ENCODE data around the gene NINJ1. TPM values are rescaled to one million over a fixed set of nuclear protein-coding genes. Genes with fewer than 3 reads are reported as not detected.

The NINJ1 gene
- total and polyA plus RNA-seq, 5 experiments from 2014 or later = 33.8 to 97.6 (median 78.5) TPM

DNA sequence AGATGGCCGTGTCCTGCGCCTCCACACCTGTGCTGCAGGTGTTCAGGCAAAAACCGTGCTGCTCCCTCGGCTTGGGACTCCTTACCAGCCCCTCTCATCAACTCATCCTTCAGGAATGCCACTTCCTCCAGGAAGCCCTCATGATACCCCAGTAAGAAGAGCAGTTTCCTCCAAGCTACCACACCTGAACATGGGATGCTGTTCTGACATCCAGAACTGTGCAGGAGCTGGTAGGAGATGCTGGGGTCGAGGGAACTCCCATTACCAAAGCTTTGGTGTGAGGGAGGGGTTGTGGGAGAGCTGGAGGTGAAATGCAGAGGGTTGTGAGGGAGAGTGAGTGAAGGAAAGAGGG, 19.1 kb downstream of the NINJ1 start:
- POLR2A ChIA-PET = interaction anchor here (1.6 kb wide), 1 partner anchor 10 kb away, joined by 4 read pairs; no protein-coding TSS in a partner anchor
- no peak overlapping the region for H3K4me3 Mint-ChIP-seq
- ATAC-seq (no peak), DNase-seq (no peak)
- no peaks in the 10 kb centered on the region for H3K9me3 Mint-ChIP-seq
- peaks cover 14 to 41% (median 27%) of the 10 kb centered on the region in 4 donors for H3K4me1 Mint-ChIP-seq
- peaks cover 0 to 28% (median 2%) of the 10 kb centered on the region in 3 donors for H3K36me3 Mint-ChIP-seq
- peak overlapping the region in 6 of 10 donors; percentile 11 to 86 (median 52) for H3K27ac Mint-ChIP-seq
- H3K27me3 Mint-ChIP-seq = no peaks in the 10 kb centered on the region

DNA sequence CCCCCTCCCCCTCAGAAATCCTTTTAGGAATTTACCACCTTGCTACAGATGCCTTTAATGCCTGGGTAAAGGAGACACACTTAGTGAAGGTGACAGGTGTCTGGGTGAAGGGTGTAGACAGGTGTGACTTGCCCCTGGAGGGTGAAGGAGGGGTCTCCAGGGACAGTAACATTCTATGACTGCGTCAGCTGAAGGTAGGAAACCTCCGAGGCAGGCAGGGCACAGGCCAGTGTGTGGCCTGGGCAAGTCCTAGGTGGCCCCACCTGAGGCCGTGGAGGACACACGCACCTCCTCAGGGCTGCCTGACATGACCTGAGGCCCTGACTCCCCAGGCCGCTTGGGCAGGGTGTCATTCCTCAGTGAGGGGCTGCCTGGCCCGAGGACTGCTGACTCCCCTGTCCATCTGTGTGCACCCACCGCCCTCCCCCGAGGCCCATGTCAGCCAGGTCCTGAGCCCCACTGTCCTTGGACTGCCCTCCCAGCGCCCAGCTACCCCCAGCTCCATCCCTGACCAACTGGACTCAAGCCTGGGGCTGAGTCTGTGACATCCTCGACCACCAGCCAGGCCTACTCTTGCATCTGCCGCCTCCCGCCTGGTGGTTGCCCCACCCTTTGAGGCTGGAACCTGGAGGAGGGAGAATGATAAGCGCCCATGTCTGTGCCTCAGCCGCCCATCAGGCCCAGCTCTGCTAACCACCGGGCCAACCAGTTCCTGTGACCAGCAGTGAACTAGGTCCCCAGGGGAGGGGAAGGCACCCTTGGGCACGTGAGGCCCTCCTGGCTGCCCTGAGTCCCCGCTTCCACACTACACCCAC, 19.7 kb downstream of the NINJ1 start:
- Mint-ChIP-seq H3K27me3 (no peaks in the 10 kb centered on the region), H3K4me3 (no peak overlapping the region), H3K4me1 (peaks cover 11 to 40% (median 24%) of the 10 kb centered on the region in 4 donors), H3K27ac (peak overlapping the region in 4 of 10 donors; percentile 11 to 86 (median 59)), H3K9me3 (no peaks in the 10 kb centered on the region), H3K36me3 (peaks cover 0 to 29% (median 5%) of the 10 kb centered on the region in 3 donors)
- POLR2A ChIA-PET = interaction anchor here (1.6 kb wide), 1 partner anchor 11 kb away, joined by 4 read pairs; no protein-coding TSS in a partner anchor
- ATAC-seq = no peak
- no peak for DNase-seq

DNA sequence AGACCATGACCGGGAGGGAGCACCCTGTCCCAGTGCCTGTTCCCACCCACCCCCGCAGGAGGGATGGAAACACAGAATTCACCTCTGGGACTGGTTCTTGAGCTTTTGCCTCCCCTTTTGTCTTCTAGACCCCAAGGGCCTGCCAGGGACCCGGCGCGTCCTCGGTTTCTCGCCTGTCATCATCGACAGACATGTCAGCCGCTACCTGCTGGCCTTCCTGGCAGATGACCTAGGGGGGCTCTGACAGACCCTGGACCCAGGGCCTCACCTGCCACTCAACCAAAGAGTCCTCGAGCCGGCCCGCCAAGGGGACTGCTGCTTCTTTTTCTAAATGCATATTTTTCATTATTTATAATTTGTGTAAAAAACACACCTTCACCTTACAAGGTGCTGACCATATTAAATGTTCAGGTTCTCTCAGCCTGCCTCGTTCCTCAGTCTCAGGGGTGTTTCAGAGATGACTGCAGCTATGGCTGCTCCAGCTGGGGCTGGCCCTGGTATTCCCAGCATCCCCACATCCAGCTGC, 21.1 kb downstream of the NINJ1 start:
- ATAC-seq (no peak), DNase-seq (no peak)
- H3K27ac Mint-ChIP-seq = no peak overlapping the region
- no peaks in the 10 kb centered on the region for H3K9me3 Mint-ChIP-seq
- peaks cover 5 to 37% (median 10%) of the 10 kb centered on the region in 3 donors for H3K36me3 Mint-ChIP-seq
- H3K27me3 Mint-ChIP-seq = no peaks in the 10 kb centered on the region
- H3K4me3 Mint-ChIP-seq = no peak overlapping the region
- peaks cover 12 to 33% (median 23%) of the 10 kb centered on the region in 4 donors for H3K4me1 Mint-ChIP-seq
- POLR2A ChIA-PET = interaction anchor here (0.6 to 1.3 kb wide), 2 partner anchors 11 to 160 kb away, joined by 3 to 5 read pairs; no protein-coding TSS in a partner anchor

DNA sequence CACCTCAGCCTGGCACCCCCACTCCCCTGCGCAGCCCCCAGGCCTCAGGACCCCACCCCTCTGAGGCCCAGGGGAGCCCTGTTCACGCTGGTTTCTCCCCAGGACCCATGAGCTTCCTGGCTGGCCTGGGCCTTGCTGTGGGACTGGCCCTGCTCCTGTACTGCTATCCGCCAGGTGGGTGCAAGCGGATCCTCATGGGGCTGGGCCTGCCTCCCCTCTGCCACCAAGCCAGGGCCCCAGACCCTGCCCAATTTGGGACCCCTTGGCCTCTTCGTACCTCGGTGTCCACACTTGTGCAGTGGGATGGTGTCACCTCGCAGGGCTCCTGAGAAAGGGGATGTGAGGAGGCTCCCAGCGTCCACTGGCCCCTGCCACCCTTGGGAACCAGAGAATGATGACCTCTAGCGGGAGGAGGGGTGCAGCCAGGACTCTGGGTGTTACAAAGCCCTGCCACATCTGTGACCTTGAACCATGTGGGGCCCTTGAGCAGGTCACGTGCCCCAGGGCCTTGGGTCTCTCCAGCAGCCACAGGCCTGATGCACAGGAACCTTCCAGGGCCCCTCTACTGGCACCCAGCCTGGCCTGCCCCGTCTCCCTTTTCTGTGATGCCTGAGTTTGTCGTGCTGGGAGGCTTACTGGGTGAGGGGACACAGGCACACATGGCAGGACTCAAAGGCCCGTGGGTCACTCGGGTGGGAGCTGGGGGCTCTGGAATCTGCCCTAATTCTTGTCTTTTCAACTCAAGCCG, 21.8 kb downstream of the NINJ1 start:
- Mint-ChIP-seq H3K27me3 (no peaks in the 10 kb centered on the region), H3K27ac (peak overlapping the region in 1 of 10 donors; percentile 1), H3K4me3 (no peak overlapping the region), H3K4me1 (peaks cover 12 to 40% (median 28%) of the 10 kb centered on the region in 4 donors), H3K9me3 (no peaks in the 10 kb centered on the region), H3K36me3 (peaks cover 5 to 39% (median 10%) of the 10 kb centered on the region in 3 donors)
- ATAC-seq = no peak
- POLR2A ChIA-PET = interaction anchor here (1.3 kb wide), 1 partner anchor 11 kb away, joined by 5 read pairs; no protein-coding TSS in a partner anchor
- no peak for DNase-seq

DNA sequence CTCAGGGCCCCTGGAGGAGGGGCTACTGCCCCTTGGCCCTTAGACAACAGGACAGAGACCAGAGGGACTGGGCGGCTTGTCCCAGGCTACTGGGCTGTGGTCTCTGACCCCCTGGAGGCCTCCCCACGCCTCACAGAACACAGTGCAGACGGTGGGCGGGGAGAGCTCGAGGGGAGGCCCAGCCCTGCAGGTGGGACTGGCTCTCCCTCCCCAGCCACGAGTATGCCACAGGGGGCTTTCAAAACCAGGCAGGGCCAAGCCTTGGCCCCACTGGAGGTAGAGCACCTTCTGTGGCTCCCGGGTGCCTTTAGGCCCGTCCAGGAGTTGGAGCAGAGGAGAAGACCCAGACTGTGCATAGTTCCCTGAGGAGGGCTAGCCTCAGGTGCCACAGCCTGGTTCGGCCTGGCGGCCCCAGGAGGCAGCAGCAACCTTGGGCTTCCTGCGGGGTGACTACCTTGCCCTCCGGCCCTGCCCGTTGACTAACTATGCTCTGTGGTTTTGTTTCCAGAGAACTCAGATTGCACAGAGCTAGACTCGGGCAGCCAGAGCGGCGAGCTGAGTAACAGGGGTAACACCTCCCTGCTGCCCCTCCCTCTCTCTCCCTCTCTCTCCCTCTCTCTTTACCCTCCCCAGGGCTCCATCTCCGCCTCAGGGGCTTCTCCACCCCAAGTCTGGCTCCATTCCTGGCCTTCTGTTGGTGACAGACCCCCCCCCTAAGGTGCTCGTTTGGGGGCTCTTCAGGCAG, 22.5 kb downstream of the NINJ1 start:
- Mint-ChIP-seq H3K9me3 (no peaks in the 10 kb centered on the region), H3K27me3 (no peaks in the 10 kb centered on the region), H3K27ac (no peak overlapping the region), H3K4me3 (no peak overlapping the region), H3K36me3 (peaks cover 5 to 39% (median 10%) of the 10 kb centered on the region in 3 donors), H3K4me1 (peaks cover 15 to 47% (median 36%) of the 10 kb centered on the region in 4 donors)
- DNase-seq (no peak), ATAC-seq (no peak)
- POLR2A ChIA-PET = interaction anchor here (1.2 kb wide), 1 partner anchor 18 kb away, joined by 3 read pairs; no protein-coding TSS in a partner anchor

DNA sequence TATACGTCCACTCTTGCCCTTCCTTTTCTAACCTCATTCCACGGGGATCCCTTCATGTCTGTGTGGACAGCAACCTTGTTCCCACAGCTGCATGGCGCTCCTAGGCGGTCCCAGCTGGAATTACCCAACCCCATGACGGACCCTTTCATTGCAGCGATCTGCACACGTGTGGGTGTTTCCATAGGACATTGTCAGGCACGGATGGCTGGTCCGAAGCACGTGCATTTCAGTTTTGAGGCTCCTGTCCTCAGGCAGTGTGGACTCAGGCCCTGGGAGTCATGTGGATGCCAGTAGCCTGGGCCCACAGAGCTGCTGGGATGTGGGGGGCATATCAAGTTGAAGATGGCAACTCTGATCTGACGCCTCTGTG, 23.1 kb downstream of the NINJ1 start:
- Mint-ChIP-seq H3K27me3 (no peaks in the 10 kb centered on the region), H3K4me3 (no peak overlapping the region), H3K9me3 (peaks cover 0 to 1% (median 0%) of the 10 kb centered on the region in 9 donors), H3K4me1 (peaks cover 15 to 50% (median 40%) of the 10 kb centered on the region in 4 donors), H3K27ac (no peak overlapping the region), H3K36me3 (peaks cover 5 to 39% (median 10%) of the 10 kb centered on the region in 3 donors)
- no peak for DNase-seq
- ATAC-seq = no peak
- POLR2A ChIA-PET = interaction anchor here (1.2 kb wide), 1 partner anchor 18 kb away, joined by 3 read pairs; no protein-coding TSS in a partner anchor

DNA sequence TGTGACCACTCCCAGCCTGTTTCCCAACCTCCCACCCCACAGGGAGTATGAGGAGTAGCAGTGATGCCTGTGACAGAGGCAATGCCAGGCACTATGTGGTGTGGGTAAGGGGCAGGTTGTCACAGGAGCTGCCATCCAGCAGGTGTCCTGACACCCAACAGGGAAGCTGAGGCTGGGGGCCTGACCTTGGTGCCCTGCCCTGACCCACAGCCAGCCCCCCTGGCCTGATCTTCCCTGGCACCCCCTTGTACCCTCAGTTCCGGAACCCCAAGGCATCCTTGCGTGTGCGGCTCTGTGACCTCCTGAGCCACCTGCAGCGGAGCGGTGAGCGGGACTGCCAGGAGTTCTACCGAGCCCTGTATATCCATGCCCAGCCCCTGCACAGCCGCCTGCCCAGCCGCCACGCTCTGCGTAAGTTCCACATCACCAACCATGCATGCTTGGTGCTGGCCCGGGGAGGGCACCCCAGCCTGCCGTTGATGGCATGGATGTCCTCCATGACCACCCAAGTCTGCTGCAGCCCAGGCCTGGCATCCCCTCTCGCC, 23.7 kb downstream of the NINJ1 start:
- Mint-ChIP-seq H3K27me3 (no peaks in the 10 kb centered on the region), H3K27ac (no peak overlapping the region), H3K9me3 (peaks cover 0 to 5% (median 1%) of the 10 kb centered on the region in 9 donors), H3K36me3 (peaks cover 5 to 40% (median 10%) of the 10 kb centered on the region in 3 donors), H3K4me1 (peaks cover 17 to 56% (median 45%) of the 10 kb centered on the region in 4 donors), H3K4me3 (no peak overlapping the region)
- POLR2A ChIA-PET = interaction anchor here (0.5 to 1.2 kb wide), 2 partner anchors 19 to 1529 kb away, joined by 3 read pairs; no protein-coding TSS in a partner anchor
- DNase-seq (no peak), ATAC-seq (no peak)

DNA sequence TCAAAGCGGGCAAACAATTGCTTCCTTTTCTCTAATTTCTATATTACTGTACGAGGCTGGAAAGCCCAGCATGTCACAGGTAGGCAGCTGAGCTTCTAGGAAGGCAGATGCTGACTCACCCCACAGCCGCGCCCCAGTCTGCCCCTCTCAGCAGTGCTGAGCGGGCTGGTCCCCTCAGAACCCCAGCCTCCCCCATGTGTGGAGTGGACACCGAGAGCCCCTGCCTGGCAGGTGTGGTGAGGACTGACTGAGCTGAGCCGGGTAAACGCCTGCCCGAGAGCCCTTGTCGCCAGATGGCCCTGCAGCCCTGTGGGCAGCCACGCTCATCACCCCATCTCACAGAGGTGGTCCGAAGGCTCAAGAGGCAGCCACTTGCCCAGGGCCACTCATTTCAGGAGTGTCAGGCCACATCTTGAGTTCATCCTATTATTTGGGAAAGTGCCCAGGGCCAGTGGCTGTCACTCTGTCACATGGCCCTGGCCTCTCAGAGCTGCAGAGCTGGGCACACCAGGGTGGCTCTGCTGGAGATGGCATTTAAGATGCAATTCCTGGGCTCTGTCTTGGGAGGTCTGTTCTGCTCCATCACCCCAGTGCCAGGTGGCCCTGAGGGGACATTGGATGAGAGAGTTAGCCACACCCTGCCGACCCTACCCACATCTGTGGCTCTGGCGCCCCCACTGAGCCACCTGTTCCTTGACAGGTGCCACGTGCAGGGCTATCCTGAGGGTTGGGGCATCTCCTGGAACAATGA, 25.6 kb downstream of the NINJ1 start:
- DNase-seq (no peak), ATAC-seq (no peak)
- Mint-ChIP-seq H3K36me3 (peaks cover 17 to 47% (median 24%) of the 10 kb centered on the region in 3 donors), H3K4me3 (no peak overlapping the region), H3K27ac (peak overlapping the region in 5 of 10 donors; percentile 17 to 86 (median 81)), H3K4me1 (peaks cover 18 to 65% (median 51%) of the 10 kb centered on the region in 4 donors), H3K27me3 (no peaks in the 10 kb centered on the region), H3K9me3 (peaks cover 0 to 20% (median 12%) of the 10 kb centered on the region in 9 donors)
- POLR2A ChIA-PET = interaction anchor here (0.5 to 3.3 kb wide), 17 partner anchors 8 to 211 kb away, joined by 3 to 19 read pairs (median 3); partner anchors contain the start of gene NINJ1

DNA sequence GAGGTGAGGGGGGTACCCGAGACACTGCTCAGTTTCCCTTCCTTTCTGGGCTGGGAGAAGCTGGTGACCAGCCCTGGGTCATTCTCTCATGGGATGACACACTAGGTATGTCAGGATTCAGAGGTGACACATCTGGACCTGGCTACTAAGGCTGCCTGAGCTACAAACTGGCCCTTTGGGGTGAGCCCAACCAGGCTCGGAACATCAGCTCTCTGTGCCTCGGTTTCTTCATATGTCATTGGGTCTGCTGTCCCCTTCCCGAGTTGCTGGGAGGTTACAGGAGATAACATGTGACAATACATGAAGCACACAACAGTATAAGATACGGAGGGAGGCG, 26.3 kb downstream of the NINJ1 start:
- Mint-ChIP-seq H3K4me3 (peak overlapping the region in 1 of 10 donors; percentile 38), H3K9me3 (peaks cover 0 to 21% (median 13%) of the 10 kb centered on the region in 9 donors), H3K4me1 (peaks cover 20 to 72% (median 57%) of the 10 kb centered on the region in 4 donors), H3K27me3 (no peaks in the 10 kb centered on the region), H3K27ac (peak overlapping the region in 6 of 10 donors; percentile 19 to 89 (median 54)), H3K36me3 (peaks cover 19 to 41% (median 26%) of the 10 kb centered on the region in 3 donors)
- POLR2A ChIA-PET = interaction anchor here (0.6 to 3.3 kb wide), 11 partner anchors 10 to 92 kb away, joined by 3 to 19 read pairs (median 5); partner anchors contain the start of genes CARD19 and NINJ1
- DNase-seq (no peak), ATAC-seq (no peak)

DNA sequence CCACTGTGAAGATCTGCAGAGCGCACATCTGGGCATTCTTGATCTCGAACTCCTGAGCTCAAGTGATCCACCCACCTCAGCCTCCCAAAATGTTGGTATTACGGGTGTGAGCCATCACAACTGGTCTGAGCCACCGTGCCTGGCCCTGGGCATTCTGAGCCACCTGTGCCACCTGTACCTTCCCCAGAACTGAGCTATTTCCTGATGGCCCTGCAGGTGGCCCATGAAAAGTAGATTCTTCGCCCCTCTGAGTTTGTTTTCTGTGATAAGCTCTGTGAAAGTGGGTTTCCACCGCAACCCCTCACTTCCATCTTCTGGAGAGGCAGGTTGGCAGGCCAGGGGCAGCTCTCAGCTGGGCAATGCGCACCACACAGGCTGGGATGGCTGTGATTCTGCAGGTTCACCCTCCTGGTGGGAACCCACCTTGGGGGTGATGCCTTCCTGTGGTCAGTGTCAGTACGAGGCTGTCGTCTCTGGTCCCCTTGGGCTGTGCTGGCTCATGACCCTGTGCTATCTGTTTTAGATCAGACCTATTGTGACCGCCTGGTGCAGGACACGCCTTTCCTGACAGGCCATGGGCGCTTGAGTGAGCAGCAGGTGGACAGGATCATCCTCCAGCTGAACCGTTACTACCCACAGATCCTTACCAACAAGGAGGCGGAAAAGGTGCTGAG, 26.8 kb downstream of the NINJ1 start:
- DNase-seq (no peak), ATAC-seq (no peak)
- Mint-ChIP-seq H3K4me3 (peak overlapping the region in 2 of 10 donors; percentile 21 to 30), H3K27ac (peak overlapping the region in 8 of 10 donors; percentile 32 to 89 (median 60)), H3K4me1 (peaks cover 20 to 77% (median 63%) of the 10 kb centered on the region in 4 donors), H3K27me3 (no peaks in the 10 kb centered on the region), H3K9me3 (peaks cover 0 to 21% (median 13%) of the 10 kb centered on the region in 9 donors), H3K36me3 (peaks cover 19 to 36% (median 26%) of the 10 kb centered on the region in 3 donors)
- POLR2A ChIA-PET = interaction anchor here (0.6 to 3.3 kb wide), 12 partner anchors 10 to 155 kb away, joined by 3 to 19 read pairs (median 5); partner anchors contain the start of genes CARD19 and NINJ1
